HG02943 (cell line): ENCODE measurements around the gene PEPD.
"Not testable (repeated sequence)": the region's sequence is repeated elsewhere in the genome, so short reads cannot be mapped to it uniquely, and the experiment has no call there.

Experiments
- ATAC-seq: cut with Tn5 transposase; IDR thresholded peaks from one replicate; pipeline ENCODE4 v1.9.1; 2021; ENCODE audit warnings: mild to moderate bottlenecking, low read depth, moderate library complexity; ENCODE audit not compliant: unreplicated experiment

Gene PEPD

DNA sequence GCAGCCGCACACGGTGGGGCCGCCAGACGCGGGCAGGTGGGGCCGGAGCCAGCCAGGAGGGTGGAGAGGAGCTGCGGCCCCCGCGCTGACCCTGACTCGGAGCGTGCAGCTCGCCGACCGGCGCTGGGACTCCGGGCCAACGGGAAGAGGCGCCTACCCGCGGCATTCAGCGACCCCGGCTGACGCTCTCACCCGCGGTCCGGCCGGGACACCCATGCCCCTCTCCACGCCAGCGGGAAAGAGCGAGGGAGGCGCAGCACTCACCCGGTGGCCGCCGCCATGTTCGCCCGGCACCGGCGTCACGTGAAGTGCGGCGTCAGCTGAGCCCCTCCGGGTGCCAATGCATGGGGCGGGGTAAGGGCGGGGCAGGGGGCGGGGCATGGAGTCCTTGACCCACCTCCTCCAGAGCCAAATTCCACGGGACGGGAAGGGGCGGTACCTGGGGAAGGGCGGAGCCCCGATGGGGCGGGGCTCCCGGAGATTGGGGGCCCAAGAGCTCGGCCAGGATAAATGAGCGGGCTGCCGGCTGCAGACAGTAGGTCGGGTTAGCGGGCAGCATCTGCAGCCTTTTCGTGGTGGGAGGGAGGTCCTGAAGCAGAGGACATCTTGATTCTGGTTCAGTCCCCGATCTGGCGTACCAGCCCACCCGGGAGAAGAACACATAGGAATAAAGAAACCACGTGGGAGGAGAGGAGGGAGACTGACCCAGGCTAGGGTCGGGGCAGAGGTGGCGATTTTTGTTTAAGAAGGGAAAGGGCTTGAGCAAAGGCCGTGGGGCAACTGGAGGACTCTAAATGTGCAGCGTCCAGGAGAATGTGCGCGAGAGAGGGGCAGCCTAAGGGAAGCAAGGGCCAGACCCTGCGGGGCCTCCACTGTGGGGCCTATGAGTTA lies at the start of gene PEPD:
Gene PEPD (minus strand): TSS at position 312 of the 891 bp plus-strand sequence. CDS start 31 bp downstream, at position 281.
- ATAC-seq = peak; percentile 84

GRCh38 chr19:33569821-33570220 lies 48.2 kb upstream of the PEPD start:
- ATAC-seq = no peak

DNA sequence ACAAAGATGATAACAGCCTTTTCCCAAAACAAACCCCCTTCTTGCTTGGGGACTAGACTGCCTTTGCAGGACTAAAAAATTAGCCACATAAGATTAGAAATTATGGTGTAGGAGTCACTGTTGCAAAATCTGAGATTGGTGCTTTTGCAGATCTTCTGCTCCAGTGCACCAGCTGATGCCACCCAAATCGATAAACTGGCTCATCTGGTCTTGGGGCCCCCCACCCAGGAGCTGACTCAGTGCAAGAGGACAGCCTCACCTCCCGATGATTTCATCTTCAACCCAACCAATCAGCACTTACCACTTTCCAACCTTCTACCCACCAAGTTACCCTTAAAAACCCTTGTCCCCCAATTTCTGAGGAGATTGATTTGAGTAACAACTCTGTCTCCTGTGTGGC lies 47.1 kb upstream of the PEPD start:
- ATAC-seq = no peak

GRCh38 chr19:33564836-33565338 lies 43.3 kb upstream of the PEPD start:
- ATAC-seq = no peak

DNA sequence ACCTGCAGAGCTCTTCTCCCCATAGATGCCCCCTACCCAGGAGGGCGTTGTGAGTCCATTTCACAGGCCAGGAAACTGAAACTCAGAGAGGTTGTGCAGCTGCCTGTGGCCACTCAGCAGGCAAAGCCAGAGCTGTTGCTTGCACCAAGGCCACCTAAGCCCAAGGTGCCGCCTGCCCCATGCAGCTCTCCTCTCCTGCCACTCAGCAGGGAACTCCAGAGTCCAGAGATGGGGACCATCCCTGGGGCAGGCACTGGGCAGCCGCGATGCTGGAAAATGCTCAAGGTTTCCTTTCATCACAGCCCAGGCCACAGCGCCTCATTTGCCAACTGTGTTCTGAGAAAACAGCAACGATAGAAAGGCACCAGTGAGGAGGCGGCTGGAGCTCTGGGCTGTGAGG lies 41.0 kb upstream of the PEPD start:
- ATAC-seq = no peak

DNA sequence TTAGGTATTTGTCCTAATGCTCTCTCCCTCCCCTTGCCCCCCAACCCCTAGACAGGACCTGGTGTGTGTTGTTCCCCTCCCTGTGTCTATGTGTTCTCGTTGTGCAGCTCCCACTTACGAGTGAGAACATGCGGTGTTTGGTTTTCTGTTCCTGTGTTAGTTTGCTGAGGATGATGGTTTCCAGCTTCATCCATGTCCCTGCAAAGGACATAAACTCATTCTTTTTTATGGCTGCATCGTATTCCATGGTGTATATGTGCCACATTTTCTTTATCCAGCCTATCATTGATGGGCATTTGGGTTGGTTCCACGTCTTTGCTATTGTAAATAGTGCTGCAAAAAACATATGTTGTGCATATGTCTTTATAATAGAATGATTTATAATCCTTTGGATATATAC lies 40.1 kb upstream of the PEPD start:
- not testable (repeated sequence) for ATAC-seq

GRCh38 chr19:33561261-33561660 lies 39.7 kb upstream of the PEPD start:
- ATAC-seq = no peak

GRCh38 chr19:33559996-33560395 lies 38.4 kb upstream of the PEPD start:
- no peak for ATAC-seq

- ATAC-seq = no peak
Observed at GRCh38 chr19:33558856-33559255, 37.3 kb upstream of the PEPD start.

DNA sequence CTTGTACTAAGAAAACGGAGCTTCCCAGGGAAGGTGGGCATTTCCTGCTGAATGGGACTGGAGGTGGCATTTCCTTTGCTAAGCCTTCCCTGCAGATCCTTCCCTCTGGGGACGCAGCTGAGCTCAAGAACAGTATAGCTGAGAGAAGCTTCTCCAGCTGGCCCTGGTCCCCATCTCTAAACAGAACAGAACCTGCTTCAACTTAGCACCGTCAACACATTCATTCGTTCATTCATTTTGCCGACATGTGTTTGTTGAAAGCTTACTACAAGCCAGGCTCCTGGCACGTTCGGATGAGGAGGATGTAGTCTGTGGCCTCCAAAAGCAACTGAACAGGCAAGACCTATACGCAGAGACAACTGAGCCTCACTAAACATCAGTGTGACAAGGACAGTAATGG lies 36.6 kb upstream of the PEPD start:
- no peak for ATAC-seq

DNA sequence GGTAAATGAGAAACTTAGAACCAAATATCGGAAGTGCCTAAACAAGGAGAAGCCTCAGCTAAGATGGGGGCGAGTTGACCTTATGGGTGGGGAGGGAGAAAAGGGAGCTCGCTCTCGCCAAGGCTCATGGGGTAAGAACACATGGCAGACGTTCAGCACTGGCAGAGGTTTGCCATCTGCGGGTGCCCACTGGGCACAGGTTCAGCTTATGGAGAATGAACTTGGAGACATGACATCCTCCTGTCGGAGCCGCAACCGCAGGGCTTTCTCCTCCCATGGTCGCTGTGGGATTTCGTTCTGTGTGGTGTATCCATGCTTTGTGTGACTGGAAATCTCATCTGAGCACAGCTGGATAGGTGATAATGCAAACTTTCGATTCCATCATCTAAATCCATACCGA lies 36.1 kb upstream of the PEPD start:
- no peak for ATAC-seq

DNA sequence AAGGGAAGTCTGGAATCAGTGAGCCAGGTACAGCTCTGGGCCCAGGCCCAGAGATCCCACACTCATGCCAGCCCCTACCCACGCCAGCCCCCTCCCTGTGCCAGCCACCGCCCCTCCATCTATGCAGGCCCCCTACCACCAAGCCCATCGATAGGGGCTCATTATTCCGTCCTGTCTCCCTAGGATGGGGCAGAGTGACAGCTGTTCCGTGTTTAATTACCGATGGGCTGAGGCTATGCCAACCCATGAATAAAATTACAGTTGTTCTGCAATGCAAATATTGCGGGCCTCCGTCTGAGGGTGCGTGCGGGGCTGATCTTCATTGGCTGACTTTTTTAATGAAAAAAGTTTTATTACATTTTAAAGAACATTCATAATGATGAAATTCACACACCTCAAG lies 35.6 kb upstream of the PEPD start:
- no peak for ATAC-seq

DNA sequence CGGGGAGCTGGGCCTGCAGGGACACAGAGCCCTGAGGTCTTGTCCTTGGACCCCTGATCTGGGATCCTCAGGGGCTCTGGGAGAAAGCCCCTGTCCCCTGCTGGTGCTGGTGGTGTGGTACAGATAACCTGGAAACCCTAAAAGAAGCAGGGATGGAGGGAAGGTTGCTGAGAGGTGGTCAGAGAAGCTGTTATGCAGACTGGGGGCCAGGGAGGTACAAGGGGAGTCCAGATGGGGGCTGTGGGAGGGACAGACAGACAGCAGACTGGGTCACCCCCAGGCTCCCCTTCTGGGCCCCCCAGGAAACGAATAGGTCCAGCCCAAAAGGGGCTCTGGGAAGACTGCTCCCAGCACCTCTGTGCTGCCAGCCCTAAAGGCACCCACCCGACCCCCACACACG lies 34.7 kb upstream of the PEPD start:
- no peak for ATAC-seq

DNA sequence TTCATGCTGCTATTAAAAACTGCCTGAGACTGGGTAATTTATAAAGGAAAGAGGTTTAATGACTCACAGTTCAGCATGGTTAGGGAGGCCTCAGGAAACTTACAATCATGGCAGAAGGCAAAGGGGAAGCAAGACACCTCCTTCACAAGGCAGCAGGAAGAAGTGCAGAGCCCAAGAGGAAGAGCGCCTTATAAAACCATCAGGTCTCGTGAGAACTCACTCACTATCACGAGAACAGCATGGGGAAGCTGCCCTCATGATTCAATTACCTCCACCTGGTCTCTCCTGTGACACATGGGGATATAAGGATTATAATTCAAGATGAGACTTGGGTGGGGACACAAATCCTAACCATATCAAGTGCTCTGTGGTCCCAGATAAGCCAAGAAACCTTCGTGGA lies 34.1 kb upstream of the PEPD start:
- ATAC-seq = not testable (repeated sequence)

DNA sequence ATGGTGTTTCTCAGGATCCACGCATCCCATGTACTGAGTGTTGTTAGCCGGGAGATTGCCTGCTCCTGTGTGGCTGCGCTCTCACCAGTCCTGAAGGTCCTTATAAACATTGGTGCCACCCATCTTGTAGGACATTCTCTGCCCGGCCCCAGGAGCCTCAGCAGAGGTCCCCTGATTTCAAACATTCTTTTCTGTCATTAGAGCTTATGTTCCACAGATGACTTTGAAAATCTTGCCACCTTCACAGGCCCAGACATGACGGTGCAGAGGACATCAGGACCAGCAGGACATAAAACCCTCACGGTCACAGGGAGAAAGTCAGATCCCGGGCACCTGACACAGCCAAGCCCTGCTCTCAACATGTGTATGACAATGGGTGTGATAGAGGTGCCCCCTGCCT lies 33.2 kb upstream of the PEPD start:
- no peak for ATAC-seq

DNA sequence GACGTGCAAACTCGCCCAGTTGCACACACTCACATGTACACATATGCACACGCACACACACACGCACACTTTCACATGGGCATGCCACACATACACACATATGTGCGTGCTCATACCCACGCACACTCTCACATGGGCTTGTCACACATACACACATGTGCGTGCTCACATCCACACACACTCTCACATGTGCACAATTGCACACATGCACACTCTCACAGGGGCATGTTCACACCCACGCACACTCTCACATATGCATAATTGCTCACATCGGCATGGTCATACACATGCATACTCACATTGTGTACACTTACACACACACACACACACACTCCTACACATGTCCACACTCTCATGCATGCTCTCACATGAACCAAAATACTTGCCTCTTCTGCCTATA lies 32.8 kb upstream of the PEPD start:
- no peak for ATAC-seq

DNA sequence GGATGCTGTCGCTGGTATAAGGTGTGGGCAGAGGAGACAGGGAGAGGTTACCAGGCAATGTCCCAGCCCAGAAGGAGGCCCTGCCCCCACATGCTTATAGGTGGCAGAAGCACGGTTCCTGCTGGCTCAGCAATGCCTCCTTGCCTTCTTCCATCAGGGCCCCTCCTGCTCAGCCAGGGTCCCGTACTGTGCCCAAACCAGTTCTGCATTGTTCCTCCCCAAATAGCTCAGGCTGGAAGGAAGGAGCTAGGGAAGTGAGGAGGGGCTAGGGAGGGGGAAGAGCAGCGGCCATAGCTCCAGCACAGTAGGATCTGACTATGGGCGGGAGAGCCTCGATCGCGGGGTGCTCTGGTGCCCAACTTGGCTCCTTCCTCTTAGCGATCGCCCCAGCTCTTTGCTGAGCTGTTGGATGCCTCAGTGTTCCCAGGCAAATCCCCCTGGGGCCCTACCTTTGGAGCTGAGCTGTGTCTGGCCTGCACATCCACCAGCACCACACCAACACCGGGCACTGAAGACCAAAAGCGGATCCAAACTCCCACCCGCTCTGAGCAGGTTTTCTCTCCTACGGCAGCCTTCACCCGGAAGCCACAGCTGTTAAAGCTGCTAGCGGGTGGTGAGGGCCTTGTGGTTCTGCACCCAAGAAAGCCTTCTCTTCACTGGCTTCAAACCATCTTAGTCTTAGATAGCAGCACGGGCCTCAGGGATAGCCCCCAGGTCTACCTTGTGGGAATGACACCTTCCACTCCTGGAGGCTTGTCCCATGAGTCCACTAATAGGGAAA lies 32.1 kb upstream of the PEPD start:
- ATAC-seq = no peak

- no peak for ATAC-seq
Observed at GRCh38 chr19:33552928-33553279, 31.3 kb upstream of the PEPD start.

- ATAC-seq = no peak
Observed at GRCh38 chr19:33552191-33552927, 30.8 kb upstream of the PEPD start.

- no peak for ATAC-seq
Observed at GRCh38 chr19:33551676-33552075, 30.1 kb upstream of the PEPD start.

DNA sequence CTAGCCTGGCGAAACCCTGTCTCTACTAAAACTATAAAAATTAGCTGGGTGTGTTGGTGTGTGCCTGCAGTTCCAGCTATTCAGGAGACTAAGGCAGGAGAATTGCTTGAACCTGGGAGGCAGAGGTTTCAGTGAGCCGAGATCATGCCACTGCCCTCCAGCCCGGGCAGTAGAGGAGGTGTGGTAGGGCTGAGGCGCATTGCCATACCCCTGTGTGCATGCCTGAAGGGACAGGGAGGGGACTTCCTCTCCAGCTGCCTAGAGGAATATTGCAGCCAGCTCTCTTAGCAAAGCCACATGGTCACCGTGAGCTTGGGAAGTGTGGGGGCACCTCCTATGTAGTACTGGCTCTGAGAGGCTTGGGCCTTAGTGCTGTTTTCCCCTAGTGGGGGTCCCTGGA lies 29.2 kb upstream of the PEPD start:
- no peak for ATAC-seq
